Stimulated activated CD8-positive, alpha-beta memory T cell treated with anti-CD3 and anti-CD28 coated beads, Interleukin-15, amount 100 ng/mL, for 48 hours (primary cell): ENCODE results near the gene MYO19.
"Not testable (repeated sequence)": the region's sequence is repeated elsewhere in the genome, so short reads cannot be mapped to it uniquely, and the experiment has no call there.

Source experiments
- DNase-seq, 2 donors: peaks; one replicate each; pipeline ENCODE4 v3.0.0-alpha.2; 2020; ENCODE audit warnings: low read depth in 2 of 2

Gene MYO19

DNA sequence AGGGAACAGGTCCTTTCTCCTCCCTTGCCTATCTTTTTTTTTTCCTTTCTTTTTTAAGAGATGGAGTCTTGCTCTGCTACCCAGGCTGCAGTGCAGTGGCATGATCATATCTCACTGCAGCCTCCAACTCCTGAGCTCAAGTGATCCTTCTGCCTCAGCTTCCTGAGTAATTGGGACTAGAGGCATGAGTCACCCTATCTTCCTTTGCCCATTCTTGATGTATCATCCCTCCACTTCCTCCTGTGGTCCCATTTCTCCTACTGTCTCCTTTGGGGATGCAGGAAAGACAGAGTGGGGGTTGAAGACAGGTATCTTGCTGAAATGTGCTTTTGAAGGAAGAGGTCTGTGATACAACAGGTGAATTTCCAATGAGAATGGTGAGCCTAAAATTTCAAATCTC is 5.5 kb downstream of the MYO19 start:
- DNase-seq: no peak

DNA sequence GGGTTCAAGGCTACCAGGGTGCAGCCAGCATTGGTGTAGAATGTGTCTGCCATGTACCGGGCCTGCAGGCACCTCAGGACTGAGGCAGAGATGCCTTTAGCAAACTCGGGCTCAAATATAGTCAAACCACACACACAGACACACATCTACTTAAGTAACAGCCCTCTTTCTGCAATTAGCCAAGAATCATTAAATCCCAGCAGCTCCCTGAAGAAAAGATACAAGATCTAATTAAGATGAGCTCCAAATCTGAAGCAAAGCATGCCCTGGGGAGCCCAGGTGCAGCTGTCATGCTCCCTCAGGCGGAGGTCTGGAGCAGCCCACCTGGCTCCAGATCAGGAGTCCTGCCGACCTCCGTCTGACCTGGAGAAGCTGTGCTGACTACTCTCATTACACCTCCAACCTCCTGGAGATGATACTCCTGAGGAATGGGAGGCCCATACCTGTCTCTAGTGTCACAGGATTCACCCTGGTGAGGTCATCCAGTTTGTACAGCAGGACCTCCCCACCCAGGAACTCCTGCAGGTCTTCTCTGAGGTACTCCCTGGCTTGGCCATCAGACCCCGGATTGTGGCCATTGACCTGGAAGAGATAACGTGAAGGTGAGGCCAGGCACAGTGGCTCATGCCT is 6.9 kb downstream of the MYO19 start:
- DNase-seq: no peak

DNA sequence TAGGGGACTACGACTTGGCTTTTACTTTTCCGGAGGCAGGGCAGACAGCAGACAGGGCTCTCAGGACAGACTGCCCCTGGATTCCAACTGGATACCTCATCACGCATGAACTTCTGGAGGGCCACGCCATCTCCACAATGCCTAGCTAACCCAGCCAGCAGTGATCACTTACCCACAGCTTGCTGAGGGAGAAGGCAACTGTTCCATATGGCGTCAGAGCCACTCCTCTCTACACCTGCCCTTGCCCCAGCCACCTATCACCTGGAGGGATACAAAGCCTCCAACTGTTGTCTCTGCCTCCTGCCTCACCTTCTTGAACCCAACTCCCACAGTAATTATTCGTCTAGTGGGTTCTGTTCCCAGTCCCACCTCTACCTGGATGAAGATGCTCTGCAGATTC is 8.8 kb downstream of the MYO19 start:
- DNase-seq: no peak

DNA sequence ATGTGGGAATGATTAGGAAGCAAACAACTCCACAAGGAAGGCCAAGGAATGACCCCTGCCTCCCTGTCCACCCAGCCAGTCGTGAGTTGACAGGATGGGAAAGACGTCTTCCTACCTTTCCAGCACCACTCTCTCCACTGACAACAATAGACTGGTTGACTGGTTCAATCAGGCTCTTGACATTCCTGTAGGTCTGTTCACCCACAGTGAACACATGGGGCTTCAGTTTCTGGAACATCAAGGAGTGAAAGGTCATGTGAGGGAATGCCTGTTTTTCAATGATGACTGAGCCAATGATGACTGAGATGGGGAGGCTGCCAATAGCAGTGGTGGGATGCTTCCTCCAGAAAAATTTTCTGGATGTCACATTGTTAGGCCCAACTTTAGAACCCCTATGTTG is 9.6 kb downstream of the MYO19 start:
- no peak for DNase-seq

DNA sequence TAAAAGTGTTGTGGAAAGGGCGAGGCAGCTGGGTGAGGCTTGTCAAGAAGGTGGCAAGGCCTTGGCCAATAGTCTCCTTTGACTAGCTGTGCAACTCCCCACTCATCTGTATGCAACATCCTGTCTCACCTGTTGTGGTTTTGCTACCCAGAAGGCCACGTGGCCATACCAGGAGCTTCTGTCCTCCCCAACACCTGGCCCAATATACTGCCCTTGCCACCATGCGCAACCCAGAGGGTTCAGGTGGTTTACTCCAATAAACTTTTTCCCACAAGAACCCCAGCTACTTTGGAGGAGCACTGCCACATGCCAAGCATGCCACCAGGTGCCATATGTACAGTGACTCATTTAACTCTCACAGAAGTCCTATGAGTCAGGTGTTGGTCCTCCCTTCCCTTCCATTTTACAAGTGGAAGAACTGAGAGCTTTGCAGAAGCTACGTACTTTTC is 10.2 kb downstream of the MYO19 start:
- DNase-seq: no peak

DNA sequence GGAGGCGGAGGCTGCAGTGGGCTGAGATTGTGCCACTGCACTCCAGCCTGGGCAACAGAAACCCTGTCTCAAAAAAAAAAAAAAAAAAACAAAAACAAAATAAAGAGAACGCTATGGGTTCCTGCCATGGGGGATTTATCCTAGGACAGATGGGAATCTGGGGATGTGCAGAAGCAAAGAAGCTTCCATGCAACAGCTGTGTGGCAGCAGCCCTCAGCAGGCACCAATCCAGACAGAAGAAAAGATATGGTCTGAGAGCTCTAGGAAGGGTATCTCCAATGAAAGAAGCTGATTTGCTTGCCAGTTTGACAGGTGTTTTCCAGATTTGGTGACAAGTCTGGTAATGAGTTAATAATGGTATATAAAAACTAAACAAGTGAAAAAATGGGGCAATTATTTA is 11.6 kb downstream of the MYO19 start:
- no peak for DNase-seq

DNA sequence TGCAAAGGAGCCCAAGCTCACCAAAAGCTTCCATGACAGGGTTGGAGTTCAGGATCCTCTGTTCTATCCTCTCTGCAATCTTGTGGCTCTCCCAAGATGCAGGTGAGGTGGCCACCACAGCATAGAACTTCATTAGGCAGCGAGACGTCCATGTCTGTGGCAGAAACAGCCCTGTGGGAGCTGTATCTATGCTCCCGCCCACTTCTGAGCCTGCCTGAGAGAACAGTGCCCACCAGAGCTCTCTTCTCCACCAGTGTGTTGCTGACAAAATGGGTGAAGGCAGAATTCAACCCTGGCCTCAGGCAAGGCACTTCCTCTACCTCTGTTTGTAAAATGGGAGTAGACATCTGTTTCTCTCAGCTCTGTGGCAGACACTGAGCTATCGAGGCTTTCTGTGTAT is 18.8 kb downstream of the MYO19 start:
- DNase-seq: no peak

DNA sequence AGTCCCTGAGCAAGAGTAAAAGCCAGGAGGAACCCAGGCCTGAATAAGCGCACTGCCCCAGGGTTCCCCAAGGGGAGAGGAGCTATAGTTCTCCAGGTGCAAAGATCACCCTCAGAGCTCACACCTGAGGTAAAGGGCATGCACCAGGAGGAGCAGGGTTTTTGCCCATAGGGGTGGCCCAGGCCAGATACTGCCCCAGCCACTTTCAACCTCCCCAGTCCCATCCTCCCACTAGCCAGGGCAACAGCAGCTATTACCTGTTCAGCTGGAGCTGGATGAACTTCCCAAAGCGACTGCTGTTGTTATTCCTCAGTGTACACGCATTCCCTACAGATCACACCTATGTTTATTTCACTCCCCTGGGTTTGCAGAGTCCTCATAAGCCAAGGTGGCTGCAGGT is 19.8 kb downstream of the MYO19 start:
- DNase-seq: no peak

DNA sequence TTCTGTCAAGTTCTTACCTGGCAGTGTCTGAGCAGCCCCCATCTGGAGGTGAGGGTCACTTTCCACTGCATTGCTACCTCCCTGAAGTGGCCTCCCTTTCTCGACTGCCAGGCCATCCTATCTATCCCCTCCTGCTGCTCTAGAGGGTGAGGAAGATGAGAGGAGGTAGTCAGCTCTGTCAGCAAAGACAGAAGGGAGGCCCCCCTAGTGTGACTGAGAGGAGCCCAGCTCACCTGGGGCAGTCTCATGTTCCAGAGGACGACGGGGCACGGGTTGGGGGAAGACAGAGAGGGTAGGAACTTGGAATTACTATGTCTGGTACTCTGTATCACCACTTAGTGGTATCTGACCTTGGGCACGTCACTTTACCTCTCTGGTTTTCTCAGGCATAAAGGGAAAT is 22.0 kb downstream of the MYO19 start:
- DNase-seq: no peak

DNA sequence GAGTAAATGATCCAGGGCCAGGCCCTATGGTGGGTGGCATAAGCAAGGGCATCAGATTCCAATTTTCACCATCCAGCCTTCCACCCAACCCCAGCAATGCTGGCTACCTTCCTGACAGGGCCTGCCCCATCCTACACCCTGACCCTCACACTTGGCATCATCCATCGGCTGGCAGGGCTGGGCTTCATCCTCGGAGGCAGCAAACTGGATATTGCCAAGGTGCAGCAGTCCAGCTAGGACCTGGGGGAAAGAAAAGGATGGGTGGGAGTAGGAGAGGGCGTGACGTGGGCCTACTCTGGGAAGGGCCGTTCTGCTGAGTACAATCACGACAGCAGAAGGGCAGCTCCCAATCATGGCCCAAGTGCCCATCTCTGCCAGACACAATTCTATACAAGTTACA is 23.5 kb downstream of the MYO19 start:
- no peak for DNase-seq

DNA sequence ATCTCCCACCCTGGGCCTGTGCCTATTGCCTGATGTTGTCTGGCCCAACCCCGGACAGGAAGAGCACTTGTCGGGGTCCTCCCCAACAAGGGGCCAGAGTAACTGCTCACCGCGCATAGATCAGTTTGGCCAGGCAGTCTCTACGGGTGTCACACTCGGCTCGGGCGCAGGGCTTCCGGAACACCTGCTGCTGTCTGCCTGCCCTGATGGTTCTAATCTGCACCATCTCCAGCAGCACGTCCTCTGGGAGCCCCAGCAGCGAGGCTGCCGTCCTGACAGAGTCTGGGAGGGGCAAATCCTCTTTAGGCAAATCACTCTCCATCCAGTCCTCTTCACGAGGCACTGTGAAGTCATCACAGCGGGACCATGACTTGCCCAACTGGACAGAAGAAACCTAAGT is 24.0 kb downstream of the MYO19 start:
- no peak for DNase-seq

DNA sequence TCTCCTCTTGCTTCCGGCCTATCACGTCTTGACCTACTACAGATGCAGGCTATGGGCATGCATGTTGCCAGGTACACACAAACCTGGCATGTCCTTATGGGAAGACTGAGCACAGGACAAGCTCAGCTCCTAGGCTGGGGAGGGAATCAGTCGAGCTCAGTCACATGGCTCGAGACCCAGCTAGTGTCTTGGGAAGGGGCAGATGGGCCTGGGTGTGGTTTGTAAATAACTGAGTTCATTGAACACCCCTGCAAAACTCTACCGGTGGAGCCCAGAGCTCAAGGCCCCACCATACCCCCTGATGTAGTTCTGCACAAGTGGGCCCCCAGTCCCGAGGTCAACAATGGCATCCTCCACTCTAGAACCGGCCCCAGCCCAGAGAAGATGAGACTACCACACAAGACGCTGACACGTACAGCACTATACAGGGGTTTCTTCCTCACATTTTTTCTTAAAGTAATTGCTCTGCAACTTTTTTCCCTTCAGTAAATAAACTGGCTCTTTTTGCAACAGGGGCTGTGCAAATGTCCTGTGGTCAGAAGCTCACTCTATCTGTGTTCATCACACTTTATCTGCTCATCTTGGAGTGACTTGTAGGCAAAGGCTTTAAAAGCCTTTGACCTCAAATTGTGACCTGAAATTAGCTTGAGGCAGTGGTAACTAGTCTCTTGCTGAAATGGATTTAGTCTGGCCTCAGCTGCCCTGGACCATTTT is 25.2 kb downstream of the MYO19 start:
- DNase-seq: no peak

DNA sequence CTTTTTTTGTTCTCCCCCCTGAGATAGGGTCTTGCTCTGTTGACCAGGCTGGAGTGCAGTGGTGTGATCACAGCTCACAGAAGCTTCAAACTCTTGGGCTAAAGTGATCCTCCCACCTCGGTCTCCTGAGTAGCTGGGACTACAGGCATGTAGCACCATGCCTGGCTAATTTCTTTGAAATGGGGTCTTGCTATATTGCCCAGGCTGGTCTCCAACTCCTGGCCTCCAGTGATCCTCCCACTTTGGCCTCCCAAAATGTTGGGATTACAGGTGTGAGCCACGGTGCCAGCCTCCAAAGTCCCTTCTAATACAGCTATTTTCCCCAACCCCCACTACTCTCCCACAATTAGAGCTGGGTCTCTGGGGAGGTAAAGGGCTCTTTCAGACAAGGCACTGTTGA is 26.2 kb downstream of the MYO19 start:
- not testable (repeated sequence) for DNase-seq

DNA sequence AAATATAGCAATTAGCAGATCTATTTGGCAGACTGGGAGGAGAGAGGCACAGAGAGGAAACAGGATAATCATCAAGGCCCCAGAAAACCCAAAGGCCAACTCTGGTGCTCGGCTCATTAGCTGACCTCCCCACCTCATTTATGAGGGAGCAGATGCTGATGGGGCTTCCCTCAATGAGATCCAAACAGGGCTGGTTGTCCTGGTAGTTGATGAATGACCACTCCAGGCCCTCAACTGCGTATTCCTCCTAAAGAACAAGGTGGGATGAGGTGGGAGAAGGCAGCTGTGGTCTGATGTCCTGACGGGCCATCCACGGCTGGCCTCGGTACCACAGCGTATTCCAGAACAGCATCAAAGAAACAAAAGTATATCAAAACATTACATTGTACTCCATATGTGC is 27.4 kb downstream of the MYO19 start:
- no peak for DNase-seq

DNA sequence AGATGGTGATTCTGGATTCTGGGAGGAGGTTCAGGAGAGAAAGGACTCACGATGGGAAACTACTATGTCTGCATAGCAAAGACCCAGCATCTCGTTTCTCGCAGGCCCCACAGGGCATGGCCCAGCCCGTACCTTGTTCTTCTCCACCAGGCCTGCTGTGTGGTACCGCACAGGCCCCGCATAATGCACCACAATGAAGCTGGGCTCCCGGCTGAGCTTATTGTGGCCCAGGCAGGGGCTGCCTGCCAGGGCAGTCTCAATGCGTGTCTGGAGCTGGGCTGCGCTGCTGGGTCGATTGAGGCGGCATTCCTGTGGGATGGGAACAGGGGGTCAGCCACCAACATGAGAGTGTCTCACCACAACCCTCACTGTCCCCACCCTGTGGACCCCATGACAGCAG is 27.8 kb downstream of the MYO19 start:
- no peak for DNase-seq

DNA sequence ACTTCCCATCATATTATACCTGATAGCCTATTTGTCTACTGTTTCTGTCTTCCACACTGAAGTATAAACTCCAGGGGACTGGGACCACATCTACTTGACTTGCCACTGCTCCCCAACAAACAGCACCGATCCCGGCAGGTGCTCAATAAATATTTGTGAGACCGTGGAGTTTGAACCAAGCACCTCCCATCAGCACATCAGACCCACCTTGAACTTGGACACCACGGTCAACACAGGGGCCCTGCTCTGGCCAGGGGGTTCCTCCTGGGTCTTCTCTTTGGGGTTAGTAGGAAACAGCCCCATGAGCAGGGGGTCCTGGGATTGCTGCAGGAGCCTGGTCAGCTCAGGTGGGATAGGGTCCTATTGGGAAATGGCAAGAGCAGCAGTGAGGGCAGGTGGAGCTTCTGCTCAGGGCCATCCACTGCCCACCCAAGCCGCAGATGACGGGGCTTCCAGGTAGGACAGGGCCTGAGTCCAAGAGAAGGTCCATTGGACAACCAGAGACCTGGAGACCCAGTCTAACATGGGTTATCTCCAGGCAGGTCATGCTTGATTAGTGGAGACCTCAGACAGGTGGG is 28.3 kb downstream of the MYO19 start:
- DNase-seq: no peak

DNA sequence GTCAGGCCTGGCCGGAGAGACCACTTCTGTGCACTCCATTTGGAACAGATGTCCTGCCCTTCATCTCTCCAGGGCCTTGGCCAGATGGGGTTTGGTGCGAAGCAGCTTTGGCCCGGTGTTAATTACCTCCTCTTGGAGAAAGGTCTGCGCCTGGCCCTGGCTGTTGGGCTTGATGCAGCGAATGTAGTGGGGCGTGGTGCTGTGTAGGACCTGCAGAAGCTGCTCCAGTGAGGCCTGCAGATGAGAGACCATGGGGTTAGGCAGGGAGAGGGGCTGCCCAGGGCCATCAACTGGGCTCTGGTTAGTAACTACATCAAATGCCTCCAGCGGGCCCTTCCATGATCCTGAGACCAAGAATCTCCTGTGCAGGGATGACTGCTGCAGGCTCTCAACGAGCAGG is 29.5 kb downstream of the MYO19 start:
- DNase-seq: no peak

DNA sequence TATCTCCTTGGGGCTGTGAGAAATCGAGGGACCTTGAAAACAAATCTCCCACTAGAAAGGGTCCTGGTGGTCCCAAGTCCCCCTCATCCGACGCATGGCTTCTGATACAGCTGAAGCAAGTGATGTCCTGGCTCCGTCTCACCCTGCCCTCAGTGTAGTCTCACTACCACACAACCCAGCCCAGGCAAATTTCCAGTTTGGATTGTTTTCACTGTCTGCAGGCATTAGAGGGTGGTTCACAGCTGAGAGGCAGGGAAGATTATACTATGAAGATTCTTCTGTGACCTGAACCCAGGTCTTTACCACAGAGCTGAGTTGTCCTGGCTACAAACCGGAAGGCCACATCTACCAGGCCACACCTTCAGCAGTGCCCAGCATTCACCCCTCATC is 30.5 kb downstream of the MYO19 start:
- no peak for DNase-seq

DNA sequence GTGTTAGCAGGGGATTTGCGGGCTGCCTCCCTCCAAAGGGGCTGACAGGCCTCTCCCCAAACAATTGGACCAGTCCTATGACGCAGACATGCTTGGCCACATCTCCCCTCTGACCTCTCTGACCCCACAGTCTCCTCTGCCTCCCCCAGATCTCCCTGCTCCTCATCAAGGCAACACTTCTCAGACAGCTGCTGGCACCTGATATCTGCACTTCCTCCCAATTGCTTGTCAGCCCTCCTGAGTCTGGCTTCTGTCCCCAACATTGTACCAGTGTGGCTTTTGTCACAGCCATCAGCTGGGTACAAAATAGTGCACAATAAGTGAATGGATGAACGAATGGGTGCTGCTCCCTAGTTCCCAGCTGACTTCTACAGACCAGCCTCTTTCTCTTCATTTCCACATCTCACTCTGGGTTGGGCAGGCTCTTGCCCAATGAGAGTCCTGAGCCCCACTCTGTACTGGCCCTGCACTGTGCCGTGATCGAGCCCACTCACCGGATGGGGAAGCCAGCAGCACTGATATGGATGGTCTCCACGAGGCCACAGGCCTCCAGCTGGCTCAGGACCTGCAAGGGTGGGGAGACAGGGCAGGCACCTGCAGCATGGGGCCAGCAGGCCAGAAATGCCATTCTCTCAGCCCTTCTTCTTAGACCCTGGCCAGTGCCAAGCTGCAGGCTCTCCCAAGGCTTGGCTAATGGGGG is 31.1 kb downstream of the MYO19 start:
- no peak for DNase-seq

DNA sequence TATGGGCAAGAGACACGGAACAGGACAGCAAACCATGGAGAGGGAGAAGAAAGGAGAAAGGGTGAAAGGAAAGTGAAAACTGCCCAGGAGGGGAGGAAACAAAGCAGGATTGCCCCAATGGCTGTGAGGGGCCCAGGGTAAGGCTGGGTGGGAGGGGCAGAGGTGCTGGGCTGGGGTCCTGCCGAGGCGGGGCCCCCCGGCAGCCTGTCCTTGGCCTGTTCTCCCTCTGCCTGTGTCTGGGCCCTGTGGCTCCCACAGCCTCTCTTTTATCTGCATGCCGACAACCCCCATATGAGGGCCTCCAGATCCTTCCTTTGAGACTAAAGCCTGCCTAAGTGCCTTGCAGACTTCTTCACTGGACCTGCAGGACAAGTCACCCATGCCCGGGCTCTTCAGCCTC is 32.7 kb downstream of the MYO19 start:
- DNase-seq: no peak

DNA sequence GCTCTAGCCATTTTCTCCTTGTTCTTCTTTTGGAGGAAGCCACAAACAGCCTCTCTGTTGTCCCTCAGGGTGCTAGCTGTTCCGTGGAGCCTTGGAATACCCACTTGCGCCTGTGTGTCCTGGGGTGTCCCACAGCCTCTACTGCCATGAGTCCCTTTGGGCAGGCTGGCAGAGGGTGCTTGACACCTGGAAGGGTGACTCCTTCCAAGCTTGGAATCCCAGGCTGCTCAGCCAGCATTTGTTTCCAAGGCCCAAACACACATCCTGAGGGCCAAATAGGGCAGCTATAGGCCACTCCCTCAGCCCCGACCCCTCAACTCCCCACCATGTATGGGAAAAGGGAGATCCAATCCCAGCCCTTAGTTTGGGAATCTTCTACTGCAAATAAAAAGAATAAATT is 33.3 kb downstream of the MYO19 start:
- DNase-seq: no peak

DNA sequence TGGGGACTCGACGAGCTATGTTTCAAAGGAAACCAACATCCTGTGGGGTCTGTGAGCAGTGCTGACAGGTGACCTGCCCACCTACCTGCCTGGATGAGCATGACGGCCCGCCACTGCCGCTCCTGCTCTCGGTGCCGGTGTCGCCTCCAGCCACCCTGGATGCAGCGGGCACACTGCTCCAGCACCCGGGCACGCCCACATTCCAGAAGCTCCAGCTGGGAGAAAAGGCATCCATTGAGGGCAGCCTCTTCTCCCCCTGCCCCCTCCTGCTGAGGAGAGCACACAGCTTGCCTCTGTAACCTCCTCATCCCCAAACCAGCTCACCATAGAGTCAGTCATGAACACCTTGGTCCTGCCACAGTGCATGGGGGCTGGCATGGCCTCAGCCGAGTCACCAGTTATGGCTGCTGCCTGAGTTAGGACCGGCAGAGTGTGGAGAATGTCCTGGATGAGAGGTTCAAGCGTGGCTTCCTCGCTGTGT is 33.9 kb downstream of the MYO19 start:
- DNase-seq: no peak
